T-cell (primary cell): ENCODE measurements around the gene PDLIM7. TPM values are rescaled to one million over a fixed set of nuclear protein-coding genes. Genes with fewer than 3 reads are reported as not detected.
A peak's percentile ranks its signal among the peaks of the same experiment; 100 is the strongest.

Source experiments
- ATAC-seq, 4 experiments: fragments of 200-7000 bp in 3 of 4; fragments of 150-1000 bp in 1 of 4; cut with Tn5 transposase; replicated peaks in 1 of 4; 1 replicate in 3 of 4; 2 replicates in 1 of 4; pipeline ENCODE4 v1.10.0; 2021; ENCODE audit warnings: moderate library complexity in 3 of 4, mild to moderate bottlenecking in 2 of 4, moderate number of reproducible peaks in 1 of 4
- CTCF ChIA-PET, 2 donors: fragments of 300-600 bp; sonication (Branson Sonifier 250); formaldehyde crosslinking; loops; one replicate each; lab custom pipeline; 2022; ENCODE audit warnings: antibody characterized with exemption in 2 of 2; lab: Charles Lee
- POLR2A ChIA-PET, 2 donors: fragments of 300-600 bp; sonication (Branson Sonifier 250); formaldehyde crosslinking; loops; one replicate each; lab custom pipeline; 2022; ENCODE audit warnings: antibody characterized with exemption in 2 of 2; lab: Charles Lee
- DNase-seq, 35 experiments: peaks; one replicate each; pipeline versions ENCODE4 v3.0.0 to v3.0.0-alpha.2; 2013 to 2023
- H3K27ac ChIP-seq: one replicate; pipeline ENCODE4 v1.5.1; 2013; ENCODE audit warnings: low read length
- H3K27me3 ChIP-seq, 2 experiments: replicated peaks in 1 of 2; 1 replicate in 1 of 2; 2 replicates in 1 of 2; pipeline versions ENCODE4 v1.6.1 to v1.7.0; 2013; ENCODE audit warnings: low read length in 1 of 2, mixed read lengths in 1 of 2; ENCODE audit not compliant: control insufficient read depth in 2 of 2, insufficient read depth in 2 of 2; ENCODE audit errors: extremely low read depth in 1 of 2
- H3K36me3 ChIP-seq, 2 donors: 1 replicate in 1 of 2; 2 replicates in 1 of 2; pipeline versions ENCODE4 v1.6.1 to v1.7.0; 2013; ENCODE audit warnings: low read length in 1 of 2; ENCODE audit not compliant: control insufficient read depth in 2 of 2, insufficient read depth in 1 of 2; ENCODE audit errors: extremely low read depth in 1 of 2
- H3K4me1 ChIP-seq, 2 experiments: 1 replicate in 1 of 2; 2 replicates in 1 of 2; pipeline versions ENCODE4 v1.6.1 to v1.7.0; 2013; ENCODE audit warnings: low read length in 2 of 2, mixed read lengths in 1 of 2; ENCODE audit not compliant: insufficient read depth in 2 of 2, control insufficient read depth in 1 of 2; ENCODE audit errors: extremely low read depth in 1 of 2
- H3K4me3 ChIP-seq, 2 donors: 1 replicate in 1 of 2; 2 replicates in 1 of 2; pipeline versions ENCODE4 v1.5.1 to v1.7.0; 2013; ENCODE audit warnings: mild to moderate bottlenecking in 2 of 2, low read length in 1 of 2, moderate library complexity in 1 of 2; ENCODE audit not compliant: control insufficient read depth in 1 of 2; ENCODE audit errors: extremely low read depth in 1 of 2
- H3K9me3 ChIP-seq: 2 replicates; pipeline ENCODE4 v1.7.0; 2013
- H3K27ac Mint-ChIP-seq, 2 donors: one replicate each; pipeline ENCODE4 v1.8.0; 2020 to 2021; ENCODE audit warnings: mild to moderate bottlenecking in 2 of 2, mixed read lengths in 2 of 2
- H3K27me3 Mint-ChIP-seq, 2 donors: one replicate each; pipeline ENCODE4 v1.8.0; 2021 to 2022; ENCODE audit warnings: mixed read lengths in 2 of 2
- H3K36me3 Mint-ChIP-seq: one replicate; pipeline ENCODE4 v1.8.0; 2021; ENCODE audit warnings: mixed read lengths
- H3K4me1 Mint-ChIP-seq, 3 donors: one replicate each; pipeline ENCODE4 v1.8.0; 2020 to 2022; ENCODE audit warnings: mixed read lengths in 3 of 3, mild to moderate bottlenecking in 1 of 3
- H3K4me3 Mint-ChIP-seq, 3 donors: one replicate each; pipeline ENCODE4 v1.8.0; 2020 to 2022; ENCODE audit warnings: mild to moderate bottlenecking in 3 of 3, mixed read lengths in 3 of 3, moderate library complexity in 3 of 3
- H3K9me3 Mint-ChIP-seq, 3 donors: one replicate each; pipeline ENCODE4 v1.8.0; 2020 to 2022; ENCODE audit warnings: mixed read lengths in 3 of 3
- WGBS: methylation state at CpG from one replicate; pipeline ENCODE4 v1.1.5; 2013; ENCODE audit warnings: missing lambda C conversion rate; ENCODE audit not compliant: insufficient coverage; 5-methylcytosine and 5-hydroxymethylcytosine counted together
- total RNA-seq, 35 experiments: library from RNA in 6 of 35; stranded (reverse) in 6 of 35; fragments of 120-200 nt in 1 of 35; gene quantifications; one replicate each; pipeline versions ENCODE4 v1.2.1 to v1.2.4 and lab custom pipeline; 2013 to 2026

Gene PDLIM7
- total RNA-seq, 5 donors from 2014 or later (not counting 1 experiment from before 2014, with no cell fraction given): 9.8 to 17.8 (median 12.8) TPM

DNA sequence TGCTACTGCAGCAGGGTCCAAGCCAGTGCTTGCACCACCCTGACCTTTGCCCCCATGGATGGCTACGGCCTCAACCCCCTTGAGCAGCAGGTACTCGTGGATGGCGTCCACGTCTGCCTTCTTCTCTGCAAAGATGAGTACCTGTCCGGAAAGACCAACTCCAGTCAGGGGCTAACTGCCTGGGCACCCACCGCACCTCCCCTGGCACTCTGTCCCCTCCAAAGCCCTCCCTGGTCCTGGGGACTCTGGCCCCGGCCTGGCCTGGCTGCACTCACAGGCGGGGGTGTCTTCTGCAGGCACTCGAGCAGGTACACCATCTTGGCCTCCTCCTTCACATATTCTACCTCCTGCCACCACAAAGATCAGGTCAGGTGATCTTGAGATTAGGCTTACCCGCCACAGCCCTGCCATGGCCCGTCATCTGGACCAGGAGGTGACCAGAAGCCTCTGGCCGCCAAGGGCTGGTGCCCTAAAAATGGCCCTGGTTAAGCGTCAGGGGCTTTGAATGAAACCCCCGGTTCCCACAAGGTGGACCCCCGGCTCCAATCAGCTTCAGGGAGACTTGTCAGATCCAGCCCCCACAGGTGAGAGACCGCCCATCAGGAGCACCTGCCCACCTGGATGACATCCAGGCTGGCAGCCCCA lies 15.5 kb upstream of the PDLIM7 start:
- no peak overlapping the region for H3K4me3 Mint-ChIP-seq
- 98% methylated on average over 15 of the region's 16 CpGs for WGBS
- H3K36me3 Mint-ChIP-seq: peaks cover 36% of the 10 kb centered on the region
- ChIA-PET CTCF (no interaction called here), POLR2A (no interaction called here)
- Histone ChIP-seq H3K4me3 (no peak overlapping the region), H3K27me3 (no peaks in the 10 kb centered on the region), H3K36me3 (peaks cover 17 to 56% of the 10 kb centered on the region in 2 donors), H3K4me1 (peaks cover 10 to 48% of the 10 kb centered on the region in 2 experiments), H3K27ac (no peak overlapping the region), H3K9me3 (no peaks in the 10 kb centered on the region)
- peaks cover 23 to 41% (median 33%) of the 10 kb centered on the region in 3 donors for H3K4me1 Mint-ChIP-seq
- H3K27me3 Mint-ChIP-seq: no peaks in the 10 kb centered on the region
- ATAC-seq: no peak
- H3K9me3 Mint-ChIP-seq: no peaks in the 10 kb centered on the region
- DNase-seq: no peak
- no peak overlapping the region for H3K27ac Mint-ChIP-seq

DNA sequence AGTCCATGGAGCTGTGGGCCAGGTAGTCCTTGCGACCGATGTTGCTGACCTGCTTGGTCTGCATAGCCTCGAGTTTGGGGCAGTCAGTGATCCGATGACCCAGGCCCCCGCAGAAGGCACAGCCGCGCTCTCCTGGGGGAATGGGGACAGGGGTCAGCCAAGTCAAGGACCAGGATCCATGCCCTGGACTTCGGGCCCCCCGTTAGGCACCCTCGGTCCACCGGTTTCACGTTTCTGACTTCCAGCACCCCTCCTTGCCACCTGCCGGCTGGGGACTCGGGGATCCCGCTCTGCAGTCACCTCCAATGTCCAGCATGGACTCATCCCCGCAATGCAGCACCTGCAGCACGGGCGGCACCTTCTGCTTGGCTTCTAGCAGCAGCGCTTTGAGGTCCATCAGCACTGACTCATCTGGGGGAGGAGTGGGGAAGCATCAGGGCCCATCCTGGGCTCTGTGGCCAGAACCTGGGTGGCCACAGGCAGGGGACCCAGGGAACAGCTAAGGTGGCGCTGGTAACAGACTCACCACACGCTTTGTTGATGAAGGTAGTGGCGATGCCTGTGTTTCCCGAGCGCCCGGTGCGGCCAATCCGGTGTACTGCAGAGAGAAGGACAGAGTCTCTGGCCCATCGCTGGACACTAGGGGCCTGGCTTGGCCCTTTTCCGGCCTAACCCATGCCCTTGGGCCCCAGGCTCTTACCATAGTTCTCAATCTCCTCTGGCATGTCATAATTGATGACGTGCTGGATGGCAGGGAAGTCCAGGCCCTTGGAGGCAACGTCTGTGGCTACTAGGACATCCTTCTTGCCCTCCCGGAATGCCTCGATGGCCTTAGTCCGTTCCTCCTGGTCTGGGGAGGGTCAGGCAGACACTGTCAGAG lies 14.6 kb upstream of the PDLIM7 start:
- H3K4me3 ChIP-seq: no peak overlapping the region
- H3K9me3 ChIP-seq: no peaks in the 10 kb centered on the region
- H3K27me3 Mint-ChIP-seq: no peaks in the 10 kb centered on the region
- 96% methylated on average over 25 of the region's 34 CpGs for WGBS
- peaks cover 17 to 56% of the 10 kb centered on the region in 2 donors for H3K36me3 ChIP-seq
- POLR2A ChIA-PET: no interaction called here
- H3K27ac Mint-ChIP-seq: no peak overlapping the region
- H3K27me3 ChIP-seq: no peaks in the 10 kb centered on the region
- peaks cover 21 to 35% (median 33%) of the 10 kb centered on the region in 3 donors for H3K4me1 Mint-ChIP-seq
- H3K36me3 Mint-ChIP-seq: peaks cover 36% of the 10 kb centered on the region
- ATAC-seq (no peak), DNase-seq (no peak)
- H3K9me3 Mint-ChIP-seq: no peaks in the 10 kb centered on the region
- H3K4me3 Mint-ChIP-seq: no peak overlapping the region
- no peak overlapping the region for H3K27ac ChIP-seq
- H3K4me1 ChIP-seq: peaks cover 10 to 42% of the 10 kb centered on the region in 2 experiments
- CTCF ChIA-PET: no interaction called here

DNA sequence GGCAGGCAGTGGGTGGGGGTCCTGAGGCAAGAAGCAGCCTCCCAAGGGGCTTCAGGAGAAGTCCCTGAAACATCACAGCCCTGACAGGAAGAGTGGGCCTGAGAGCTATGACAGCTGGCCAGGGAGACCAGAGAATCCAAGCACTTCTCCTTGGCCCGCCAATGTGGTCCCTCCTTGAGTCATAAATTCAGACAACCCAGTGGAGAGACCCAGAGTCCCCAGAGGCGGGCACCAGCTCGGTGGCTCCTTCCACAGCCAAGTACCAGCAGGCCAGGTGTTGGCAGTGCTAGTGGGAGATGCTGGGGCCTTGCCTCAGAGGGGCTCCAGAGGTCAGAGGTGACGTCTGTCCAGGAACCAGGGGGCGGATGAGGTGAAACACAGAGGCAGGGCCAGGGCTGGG lies 13.8 kb upstream of the PDLIM7 start:
- Histone ChIP-seq H3K9me3 (no peaks in the 10 kb centered on the region), H3K36me3 (peaks cover 17 to 56% of the 10 kb centered on the region in 2 donors), H3K4me3 (no peak overlapping the region), H3K27ac (no peak overlapping the region), H3K27me3 (no peaks in the 10 kb centered on the region), H3K4me1 (peaks cover 8 to 38% of the 10 kb centered on the region in 2 experiments)
- H3K27ac Mint-ChIP-seq: peak overlapping the region in 1 of 2 donors; percentile 39
- peaks cover 13 to 27% (median 26%) of the 10 kb centered on the region in 3 donors for H3K4me1 Mint-ChIP-seq
- ChIA-PET CTCF (no interaction called here), POLR2A (no interaction called here)
- H3K27me3 Mint-ChIP-seq: no peaks in the 10 kb centered on the region
- no peak overlapping the region for H3K4me3 Mint-ChIP-seq
- no peak for ATAC-seq
- no peaks in the 10 kb centered on the region for H3K9me3 Mint-ChIP-seq
- DNase-seq: no peak
- peaks cover 31% of the 10 kb centered on the region for H3K36me3 Mint-ChIP-seq
- 93% methylated on average over 4 of the region's 5 CpGs for WGBS

DNA sequence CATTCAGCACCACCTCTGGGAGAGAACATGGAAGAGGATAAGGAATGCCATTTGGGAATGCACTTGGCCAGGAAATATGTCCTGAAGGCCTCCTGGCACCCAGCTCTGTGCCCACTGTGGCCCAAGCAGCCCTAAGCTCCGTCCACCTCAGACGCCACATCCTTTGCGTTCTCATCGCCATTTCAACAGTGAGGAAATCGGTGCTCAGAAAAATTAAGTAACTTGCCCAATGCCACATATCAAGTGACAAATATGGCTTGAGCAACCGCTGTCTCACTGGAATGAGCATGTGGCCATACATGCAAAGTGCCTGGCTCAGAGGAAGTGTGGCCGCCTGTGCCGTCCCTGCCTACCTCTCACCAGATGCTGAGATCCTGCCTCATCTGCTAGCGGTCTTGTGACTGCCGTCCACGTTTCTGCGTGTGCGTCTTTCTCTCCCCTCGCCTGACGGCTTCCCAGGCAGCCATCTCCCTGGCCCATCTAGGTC lies 13.2 kb upstream of the PDLIM7 start:
- H3K4me1 ChIP-seq: peaks cover 3 to 32% of the 10 kb centered on the region in 2 experiments
- Mint-ChIP-seq H3K36me3 (peaks cover 30% of the 10 kb centered on the region), H3K27me3 (no peaks in the 10 kb centered on the region), H3K9me3 (no peaks in the 10 kb centered on the region), H3K27ac (no peak overlapping the region), H3K4me3 (no peak overlapping the region), H3K4me1 (peaks cover 8 to 21% (median 20%) of the 10 kb centered on the region in 3 donors)
- H3K27ac ChIP-seq: no peak overlapping the region
- DNase-seq: peak in 1 of 35 experiments; percentile 46
- H3K4me3 ChIP-seq: no peak overlapping the region
- H3K9me3 ChIP-seq: no peaks in the 10 kb centered on the region
- ATAC-seq: no peak
- ChIA-PET POLR2A (no interaction called here), CTCF (no interaction called here)
- H3K36me3 ChIP-seq: peaks cover 17 to 54% of the 10 kb centered on the region in 2 donors
- no peaks in the 10 kb centered on the region for H3K27me3 ChIP-seq
- 88% methylated on average over 15 of the region's 15 CpGs for WGBS

DNA sequence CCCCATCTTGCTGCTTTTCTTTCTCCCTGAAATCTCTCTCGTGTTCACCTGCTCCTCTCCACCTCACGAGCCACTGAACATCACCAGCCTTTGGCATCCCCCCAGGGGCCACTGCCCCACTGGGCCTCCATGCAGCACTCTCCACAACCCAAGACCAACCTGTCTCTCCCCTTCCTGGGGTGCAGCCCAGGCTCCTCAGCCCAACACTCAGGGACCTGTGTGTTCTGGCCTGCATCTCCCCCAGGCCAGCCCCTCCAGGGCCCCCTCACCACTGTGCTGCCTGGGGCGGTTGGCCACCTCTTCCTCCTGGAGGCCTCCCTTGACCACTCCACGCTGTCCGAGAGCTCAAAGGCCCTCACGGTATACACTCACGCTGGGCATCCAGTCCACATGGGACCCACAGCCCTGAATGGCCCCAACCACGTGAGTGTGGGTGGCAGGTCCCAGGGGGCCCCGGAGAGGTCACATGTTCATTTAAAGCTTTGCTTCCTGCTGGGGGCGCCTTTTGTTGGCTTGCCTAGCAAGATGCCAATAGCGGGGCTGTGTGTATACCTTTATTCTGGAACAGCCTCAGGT lies 12.7 kb upstream of the PDLIM7 start:
- H3K4me1 ChIP-seq: peaks cover 2 to 27% of the 10 kb centered on the region in 2 experiments
- no peaks in the 10 kb centered on the region for H3K9me3 ChIP-seq
- Mint-ChIP-seq H3K4me1 (peaks cover 2 to 16% (median 15%) of the 10 kb centered on the region in 3 donors), H3K27me3 (no peaks in the 10 kb centered on the region), H3K27ac (peak overlapping the region in 1 of 2 donors; percentile 65), H3K36me3 (peaks cover 26% of the 10 kb centered on the region), H3K9me3 (no peaks in the 10 kb centered on the region), H3K4me3 (peak overlapping the region in 2 of 3 donors; percentile 24)
- WGBS: 70% methylated on average over 10 of the region's 11 CpGs
- CTCF ChIA-PET: interaction anchor here in 1 of 2 donors (0.6 kb wide), 1 partner anchor 417 kb away, joined by 5 read pairs; no protein-coding TSS in a partner anchor
- H3K36me3 ChIP-seq: peaks cover 17 to 49% of the 10 kb centered on the region in 2 donors
- H3K4me3 ChIP-seq: no peak overlapping the region
- ATAC-seq (peak in 2 of 4 experiments; percentile 32 to 33), DNase-seq (no peak)
- no peaks in the 10 kb centered on the region for H3K27me3 ChIP-seq
- POLR2A ChIA-PET: no interaction called here
- no peak overlapping the region for H3K27ac ChIP-seq

DNA sequence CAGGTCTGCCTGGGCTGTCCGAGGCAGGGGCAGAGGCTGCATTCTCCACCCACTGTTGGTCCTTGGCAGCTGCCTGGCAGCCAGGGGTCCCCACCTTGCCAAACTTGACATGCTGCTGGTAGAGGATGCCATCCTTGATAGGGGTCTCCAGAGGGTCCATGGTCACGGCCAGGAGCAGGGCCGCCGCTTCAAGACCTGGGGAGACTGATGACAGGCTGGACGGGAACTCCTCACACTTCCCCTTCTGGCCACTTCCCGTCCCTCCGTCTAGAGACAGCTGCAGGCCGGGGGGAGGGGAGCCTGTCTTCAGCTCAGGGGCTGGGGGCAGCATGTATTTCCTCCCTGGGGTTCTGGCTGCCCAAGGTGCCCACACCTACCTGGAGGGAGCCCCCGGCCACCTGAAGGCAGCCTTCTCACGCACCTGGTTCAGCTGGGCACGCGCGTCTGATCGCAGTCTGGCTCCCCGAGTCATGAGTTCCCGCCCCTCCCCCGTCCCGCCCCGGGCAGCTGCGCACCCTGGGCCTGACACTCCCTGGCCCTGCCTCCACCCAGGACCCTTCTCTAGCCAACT lies 12.1 kb upstream of the PDLIM7 start, which contains the start of gene DOK3:
Gene DOK3, minus strand, starts transcription at position 446 of the 571 bp plus-strand sequence. Its CDS starts 286 bp downstream, at position 160.
- Mint-ChIP-seq H3K27me3 (no peaks in the 10 kb centered on the region), H3K9me3 (no peaks in the 10 kb centered on the region), H3K4me3 (peak within 1 kb of the TSS in 2 of 3 donors; percentile 24 to 31), H3K4me1 (peaks cover 0 to 16% (median 14%) of the 10 kb centered on the region in 3 donors), H3K27ac (peak within 1 kb of the TSS in 1 of 2 donors; percentile 65), H3K36me3 (peaks cover 25% of the 10 kb centered on the region)
- peaks cover 2 to 21% of the 10 kb centered on the region in 2 experiments for H3K4me1 ChIP-seq
- H3K9me3 ChIP-seq: no peaks in the 10 kb centered on the region
- H3K36me3 ChIP-seq: peaks cover 17 to 43% of the 10 kb centered on the region in 2 donors
- H3K4me3 ChIP-seq: no peak within 1 kb of the TSS
- ChIA-PET CTCF (interaction anchor here in 1 of 2 donors (0.6 kb wide), 1 partner anchor 417 kb away, joined by 5 read pairs; no protein-coding TSS in a partner anchor), POLR2A (no interaction called here)
- ATAC-seq (no peak), DNase-seq (no peak)
- H3K27ac ChIP-seq: no peak within 1 kb of the TSS
- WGBS: 36% methylated on average over 20 of the region's 20 CpGs
- no peaks in the 10 kb centered on the region for H3K27me3 ChIP-seq
